PC-9 (cell line): ENCODE measurements around the gene TAF4B. TPM values are rescaled to one million over a fixed set of nuclear protein-coding genes. Genes with fewer than 3 reads are reported as not detected.

Experiments
- BruUV-seq: library from RNA; stranded (reverse); fragments of 400-500 nt; replicated peaks from 2 replicates; lab custom pipeline; 2021; lab: Mats Ljungman, UMichigan
- CTCF ChIA-PET: fragments of 300-600 bp; sonication (Branson Sonifier 250); formaldehyde crosslinking; loops from one replicate; lab custom pipeline; 2022; ENCODE audit warnings: antibody characterized with exemption; lab: Charles Lee
- POLR2A ChIA-PET: fragments of 300-600 bp; sonication (Branson Sonifier 250); formaldehyde crosslinking; loops from one replicate; lab custom pipeline; 2022; ENCODE audit warnings: antibody characterized with exemption; ENCODE audit not compliant: unreplicated experiment; lab: Charles Lee
- DNase-seq, 2 experiments: peaks; one replicate each; pipeline versions ENCODE4 v3.0.0 to v3.0.0-alpha.2; 2015 to 2022; ENCODE audit warnings: mixed read lengths in 1 of 2
- H2AFZ ChIP-seq: fragments of 200-600 bp; sonication (generic); 2 replicates; pipeline ENCODE4 v1.8.1; 2017; ENCODE audit warnings: antibody characterized with exemption
- H3F3A ChIP-seq: fragments of 200-600 bp; sonication (generic); 2 replicates; pipeline ENCODE4 v1.8.1; 2017; ENCODE audit warnings: antibody characterized with exemption, mild to moderate bottlenecking, low read depth; ENCODE audit not compliant: insufficient read depth
- H3K27ac ChIP-seq: fragments of 200-600 bp; sonication (generic); 2 replicates; pipeline ENCODE4 v1.6.1; 2016; ENCODE audit warnings: mixed run types
- H3K27me3 ChIP-seq: fragments of 200-600 bp; sonication (generic); 2 replicates; pipeline ENCODE4 v1.6.1; 2016; ENCODE audit warnings: low read depth, mixed run types; ENCODE audit not compliant: insufficient read depth
- H3K36me3 ChIP-seq: fragments of 200-600 bp; sonication (generic); 2 replicates; pipeline ENCODE4 v1.6.1; 2016; ENCODE audit warnings: low read depth, mixed run types
- H3K4me1 ChIP-seq: fragments of 200-600 bp; sonication (generic); replicated peaks from 2 replicates; pipeline ENCODE4 v1.6.1; 2016; ENCODE audit warnings: mixed run types; ENCODE audit not compliant: insufficient read depth
- H3K4me2 ChIP-seq: fragments of 200-600 bp; sonication (generic); 2 replicates; pipeline ENCODE4 v1.6.1; 2017; ENCODE audit warnings: mixed run types
- H3K4me3 ChIP-seq: fragments of 200-600 bp; sonication (generic); 2 replicates; pipeline ENCODE4 v1.6.1; 2016; ENCODE audit warnings: mixed run types
- H3K79me2 ChIP-seq: fragments of 200-600 bp; sonication (generic); 2 replicates; pipeline ENCODE4 v1.6.1; 2017; ENCODE audit warnings: low read depth, mixed run types
- H3K9me2 ChIP-seq: fragments of 200-600 bp; sonication (generic); 2 replicates; pipeline ENCODE4 v1.8.1; 2017; ENCODE audit warnings: mild to moderate bottlenecking; ENCODE audit not compliant: insufficient read depth
- H3K9me3 ChIP-seq: fragments of 200-600 bp; sonication (generic); 2 replicates; pipeline ENCODE4 v1.8.1; 2016; ENCODE audit warnings: low read depth; ENCODE audit not compliant: insufficient read depth
- H4K20me1 ChIP-seq: fragments of 200-600 bp; sonication (generic); 2 replicates; pipeline ENCODE4 v1.8.1; 2017; ENCODE audit not compliant: insufficient read depth
- CTCF ChIP-seq: fragments of 200-600 bp; sonication (generic); conservative IDR thresholded peaks from 2 replicates; pipeline ENCODE4 v1.6.1; 2017; ENCODE audit warnings: mixed run types, antibody characterized with exemption, mild to moderate bottlenecking, moderate library complexity
- EZH2 ChIP-seq: fragments of 200-600 bp; sonication (generic); IDR thresholded peaks from 2 replicates; pipeline ENCODE4 v1.8.0; 2017; ENCODE audit warnings: antibody characterized with exemption, low read depth
- intact Hi-C: fragments of 100-400 bp; cut with micrococcal nuclease; formaldehyde crosslinking; loops from one replicate; pipeline ENCODE4 v1.10.0; 2022; ENCODE audit not compliant: unreplicated experiment
- total RNA-seq: library from RNA; stranded (reverse); gene quantifications from 2 replicates; pipeline ENCODE4 v1.2.3, GENCODE V29; 2021

TAF4B gene
- total RNA-seq, 1 experiment from 2014 or later: 2.8 TPM

DNA sequence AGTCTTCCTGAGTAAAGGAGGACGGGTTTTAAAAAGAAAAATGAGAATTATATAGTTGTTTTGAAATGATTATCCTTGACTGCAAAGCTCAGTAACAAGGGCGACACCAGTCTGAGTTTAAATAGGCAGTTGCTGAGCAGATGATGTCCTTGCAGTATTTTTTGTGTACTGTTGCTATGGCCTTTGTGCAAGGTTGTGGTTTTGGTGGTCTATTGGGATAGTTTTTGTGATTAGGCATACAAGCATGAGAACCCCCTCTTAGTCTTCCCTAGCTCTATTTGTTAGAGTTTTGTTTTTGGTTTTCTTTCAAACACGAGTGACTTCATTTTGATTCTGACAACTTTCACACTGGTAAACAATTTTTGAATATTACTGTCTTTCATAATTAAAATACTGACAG lies 64.1 kb downstream of the TAF4B start:
- TF ChIP-seq EZH2 (no peak), CTCF (no peak)
- Histone ChIP-seq H2AFZ (no peak overlapping the region), H3K9me3 (no peaks in the 10 kb centered on the region), H4K20me1 (no peaks in the 10 kb centered on the region), H3K79me2 (no peaks in the 10 kb centered on the region), H3K27ac (no peak overlapping the region), H3K9me2 (no peaks in the 10 kb centered on the region), H3K4me1 (no peaks in the 10 kb centered on the region), H3F3A (no peaks in the 10 kb centered on the region), H3K4me2 (no peak overlapping the region), H3K36me3 (no peaks in the 10 kb centered on the region), H3K4me3 (no peak overlapping the region), H3K27me3 (no peaks in the 10 kb centered on the region)
- ChIA-PET POLR2A (no interaction called here), CTCF (no interaction called here)
- no peak for DNase-seq
- BruUV-seq: no TSS peak
- intact Hi-C loops: no loop called here

DNA sequence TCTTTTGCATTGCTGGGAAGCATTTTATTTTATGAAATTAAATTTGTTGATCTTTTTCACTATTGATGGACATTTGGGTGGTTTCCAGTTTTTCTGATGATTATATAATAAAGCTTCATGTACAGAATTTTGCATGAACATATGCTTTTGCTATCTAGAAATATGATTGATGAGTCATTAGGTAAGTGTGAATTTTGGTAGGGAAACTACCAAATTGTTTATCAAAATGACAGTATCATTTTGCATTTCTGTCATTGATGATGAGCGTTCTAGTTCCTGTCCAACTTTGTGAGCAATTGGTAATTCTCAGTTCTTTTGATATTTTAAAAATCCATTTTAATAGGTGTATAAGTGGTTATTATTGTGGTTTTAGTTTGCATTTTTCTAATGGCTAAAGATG lies 67.7 kb downstream of the TAF4B start:
- Histone ChIP-seq H3K4me3 (no peak overlapping the region), H4K20me1 (no peaks in the 10 kb centered on the region), H3K4me1 (no peaks in the 10 kb centered on the region), H3K9me3 (no peaks in the 10 kb centered on the region), H3K36me3 (no peaks in the 10 kb centered on the region), H3K27me3 (no peaks in the 10 kb centered on the region), H3K9me2 (no peaks in the 10 kb centered on the region), H2AFZ (no peak overlapping the region), H3K4me2 (no peak overlapping the region), H3F3A (no peaks in the 10 kb centered on the region), H3K79me2 (no peaks in the 10 kb centered on the region), H3K27ac (no peak overlapping the region)
- CTCF ChIA-PET: no interaction called here
- no peak for TF ChIP-seq EZH2
- TF ChIP-seq CTCF: no peak
- no peak for DNase-seq
- POLR2A ChIA-PET: no interaction called here
- BruUV-seq: no TSS peak
- intact Hi-C loops: no loop called here

GRCh38 chr18:26298107-26298506 lies 71.9 kb downstream of the TAF4B start:
- ChIA-PET CTCF (no interaction called here), POLR2A (no interaction called here)
- Histone ChIP-seq H3K79me2 (no peaks in the 10 kb centered on the region), H3K27me3 (no peaks in the 10 kb centered on the region), H3K9me2 (no peaks in the 10 kb centered on the region), H3K9me3 (no peaks in the 10 kb centered on the region), H4K20me1 (no peaks in the 10 kb centered on the region), H3F3A (no peaks in the 10 kb centered on the region), H3K4me2 (no peak overlapping the region), H3K4me3 (no peak overlapping the region), H2AFZ (no peak overlapping the region), H3K36me3 (no peaks in the 10 kb centered on the region), H3K27ac (no peak overlapping the region), H3K4me1 (no peaks in the 10 kb centered on the region)
- DNase-seq: no peak
- TF ChIP-seq CTCF (no peak), EZH2 (no peak)
- intact Hi-C loops: no loop called here
- BruUV-seq: no TSS peak
